ENCODE data around the gene TRMO. TPM values are rescaled to one million over a fixed set of nuclear protein-coding genes. Genes with fewer than 3 reads are reported as not detected.

The TRMO gene
- total and polyA plus RNA-seq, 9 of the 15 experiments (the other 6 are each of a cell fraction or from before 2014, with no cell fraction given) = 5.6 to 22.4 (median 16.2) TPM

DNA sequence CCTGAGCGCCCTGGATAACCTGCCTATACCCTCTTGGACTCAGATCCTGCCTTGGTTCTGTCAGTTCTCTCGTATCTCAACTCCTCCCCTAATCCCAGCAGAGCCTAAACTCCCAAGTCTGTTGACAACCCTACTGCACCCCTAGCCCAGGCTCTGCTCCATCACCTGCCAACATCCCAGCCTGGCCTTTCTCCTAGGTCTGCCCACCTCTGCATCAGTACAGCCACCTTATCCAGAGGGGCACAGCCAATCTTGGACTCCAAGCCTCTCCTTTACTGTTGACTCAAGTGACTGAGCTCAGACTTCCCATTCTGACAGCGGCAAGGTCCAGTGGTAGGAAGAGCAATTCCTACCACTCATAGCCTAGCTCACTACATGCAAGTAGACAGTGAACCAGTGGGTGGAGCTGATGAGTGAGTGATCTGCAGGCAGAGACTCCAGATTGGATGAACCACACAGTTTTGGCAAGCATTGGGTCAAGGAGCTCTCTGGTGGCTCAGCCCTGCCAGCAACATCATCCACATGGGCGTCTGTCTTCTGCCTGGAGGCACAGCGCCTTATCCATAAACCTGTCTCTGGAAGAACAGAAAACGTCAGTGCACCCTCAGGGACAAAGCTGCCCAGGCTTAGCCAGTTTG is 26.5 kb downstream of the TRMO start:
- ATAC-seq (peak; percentile 95), FAIRE-seq (peak; percentile 93), DNase-seq (ENCODE audit: extremely low read depth in 1 of 4, low spot score in 3 of 4) (peak; percentile 22 to 62 (median 48))
- in situ Hi-C loops (cut with MboI) = loop anchor here (10.0 kb wide), 1 partner anchor 171 kb away; no protein-coding TSS in a partner anchor
- Histone ChIP-seq H3K9ac (ENCODE audit: insufficient read depth in 1 of 2, low read depth in 2 of 2, low read length in 2 of 2) (no peak overlapping the region), H3K4me1 (replicated peaks in 1 of 2; ENCODE audit: control insufficient read depth in 2 of 2, insufficient read depth in 2 of 2, low read length in 2 of 2) (no peaks in the 10 kb centered on the region), H3K79me2 (ENCODE audit: control insufficient read depth, insufficient read depth, low read length) (no peaks in the 10 kb centered on the region), H3K4me2 (ENCODE audit: insufficient read depth, low read length) (no peak overlapping the region), H3K4me3 (no peak overlapping the region), H4K20me1 (replicated peaks; ENCODE audit: control insufficient read depth, insufficient read depth, low read length) (no peaks in the 10 kb centered on the region), H3K36me3 (ENCODE audit: control insufficient read depth, insufficient read depth, low read length) (no peaks in the 10 kb centered on the region), H3K27ac (ENCODE audit: extremely low read depth, low read depth, low read length) (no peak overlapping the region), H3K9me1 (ENCODE audit: control insufficient read depth, insufficient read depth, low read length) (no peaks in the 10 kb centered on the region), H3K27me3 (ENCODE audit: control insufficient read depth in 2 of 2, insufficient read depth in 2 of 2, low read length in 2 of 2) (no peaks in the 10 kb centered on the region), H2AFZ (ENCODE audit: low read depth, low read length) (no peak overlapping the region), H3K9me3 (replicated peaks; ENCODE audit: control insufficient read depth, insufficient read depth, low read depth, low read length) (no peaks in the 10 kb centered on the region)
- POLR2A ChIA-PET = interaction anchor here (0.6 to 1.3 kb wide), 5 partner anchors 14 to 787 kb away, joined by 3 to 5 read pairs (median 4); no protein-coding TSS in a partner anchor
- BruUV-seq (replicated peaks) = no TSS peak
- intact Hi-C loops (cut with micrococcal nuclease) = loop anchor here (10.0 kb wide), 1 partner anchor 431 kb away; no protein-coding TSS in a partner anchor
- CTCF ChIA-PET (ENCODE audit: low intra/inter-chr PET ratio) = no interaction called here
- 22% methylated on average over 6 of the region's 6 CpGs for WGBS (ENCODE audit: insufficient coverage, low coverage, missing lambda C conversion rate)
- TF ChIP-seq MTA1 (IDR thresholded peaks at IDR 0.05; ENCODE audit: borderline replicate concordance) (no peak), BCOR (IDR thresholded peaks at IDR 0.05) (no peak), CHD1 (IDR thresholded peaks at IDR 0.05; ENCODE audit: low read length) (no peak), FOXP1 (CRISPR knock-in tag; IDR thresholded peaks at IDR 0.05) (0 out of 2 replicates have a peak, but pooled peaks have one; percentile 45), SLC30A9 (CRISPR knock-in tag; IDR thresholded peaks at IDR 0.05) (no peak), TBL1XR1 (IDR thresholded peaks at IDR 0.05; ENCODE audit: low read length in 2 of 2) (no peak), FOXA3 (CRISPR knock-in tag; conservative IDR thresholded peaks at IDR 0.05 in 1 of 2, IDR thresholded peaks at IDR 0.05 in 1 of 2) (0 out of 4 replicates have a peak, but pooled peaks of 1 of the 2 experiments have one; percentile 28), NFIX (CRISPR knock-in tag; IDR thresholded peaks at IDR 0.05; ENCODE audit: low read depth) (no peak), SMC3 (conservative IDR thresholded peaks at IDR 0.05; ENCODE audit: insufficient read depth, low read depth, low read length) (peak; percentile 36; the same call in 1 of the 2 replicates), TAF7 (tag; IDR thresholded peaks at IDR 0.05) (no peak), TRIM28 (IDR thresholded peaks at IDR 0.05) (no peak), ZKSCAN1 (IDR thresholded peaks at IDR 0.05; ENCODE audit: low read depth, low read length) (no peak)
- TF ChIP-seq, protein P1, sequence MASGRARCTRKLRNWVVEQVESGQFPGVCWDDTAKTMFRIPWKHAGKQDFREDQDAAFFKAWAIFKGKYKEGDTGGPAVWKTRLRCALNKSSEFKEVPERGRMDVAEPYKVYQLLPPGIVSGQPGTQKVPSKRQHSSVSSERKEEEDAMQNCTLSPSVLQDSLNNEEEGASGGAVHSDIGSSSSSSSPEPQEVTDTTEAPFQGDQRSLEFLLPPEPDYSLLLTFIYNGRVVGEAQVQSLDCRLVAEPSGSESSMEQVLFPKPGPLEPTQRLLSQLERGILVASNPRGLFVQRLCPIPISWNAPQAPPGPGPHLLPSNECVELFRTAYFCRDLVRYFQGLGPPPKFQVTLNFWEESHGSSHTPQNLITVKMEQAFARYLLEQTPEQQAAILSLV (tag; IDR thresholded peaks at IDR 0.05) = no peak
- TF ChIP-seq, protein P2, sequence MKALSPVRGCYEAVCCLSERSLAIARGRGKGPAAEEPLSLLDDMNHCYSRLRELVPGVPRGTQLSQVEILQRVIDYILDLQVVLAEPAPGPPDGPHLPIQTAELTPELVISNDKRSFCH (CRISPR knock-in tag; IDR thresholded peaks at IDR 0.05) = no peak
- TF ChIP-seq, protein P2 (tag; IDR thresholded peaks at IDR 0.05) = no peak
